Lower leg skin (tissue), 3 donors: ENCODE measurements around the gene TMPRSS11A.

Source experiments
- POLR2A ChIP-seq, 2 donors: fragments of 450-650 bp; IDR thresholded peaks; one replicate each; pipeline ENCODE4 v1.6.1; 2016 to 2017; ENCODE audit warnings: antibody characterized with exemption in 2 of 2, mild to moderate bottlenecking in 1 of 2, moderate library complexity in 1 of 2
- TF ChIP-seq, protein P1 (sequence below), 3 donors: fragments of 450-650 bp; IDR thresholded peaks; one replicate each; pipeline ENCODE4 v1.5.1; 2016; ENCODE audit warnings: antibody characterized with exemption in 3 of 3, mild to moderate bottlenecking in 3 of 3, moderate library complexity in 2 of 3

DNA sequence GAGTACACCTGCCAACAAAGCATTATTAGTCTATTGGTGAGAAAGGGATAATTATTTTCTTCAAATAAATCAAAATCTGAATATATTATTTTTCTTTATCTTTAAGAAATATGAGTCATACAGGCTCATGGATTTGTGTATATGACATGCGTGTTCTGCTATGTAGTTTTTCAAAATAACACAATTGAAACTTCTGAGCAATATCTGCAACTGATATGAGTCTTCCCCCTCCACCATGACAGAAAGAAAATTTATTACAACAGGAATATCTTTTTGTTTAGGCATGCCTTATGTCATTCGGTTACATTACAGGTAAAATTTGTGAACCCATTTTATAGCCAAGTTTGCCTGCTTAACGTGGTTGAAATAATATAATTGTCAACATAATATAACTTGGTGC, 32.0 kb downstream of the TMPRSS11A start:
- TF ChIP-seq, protein P1, sequence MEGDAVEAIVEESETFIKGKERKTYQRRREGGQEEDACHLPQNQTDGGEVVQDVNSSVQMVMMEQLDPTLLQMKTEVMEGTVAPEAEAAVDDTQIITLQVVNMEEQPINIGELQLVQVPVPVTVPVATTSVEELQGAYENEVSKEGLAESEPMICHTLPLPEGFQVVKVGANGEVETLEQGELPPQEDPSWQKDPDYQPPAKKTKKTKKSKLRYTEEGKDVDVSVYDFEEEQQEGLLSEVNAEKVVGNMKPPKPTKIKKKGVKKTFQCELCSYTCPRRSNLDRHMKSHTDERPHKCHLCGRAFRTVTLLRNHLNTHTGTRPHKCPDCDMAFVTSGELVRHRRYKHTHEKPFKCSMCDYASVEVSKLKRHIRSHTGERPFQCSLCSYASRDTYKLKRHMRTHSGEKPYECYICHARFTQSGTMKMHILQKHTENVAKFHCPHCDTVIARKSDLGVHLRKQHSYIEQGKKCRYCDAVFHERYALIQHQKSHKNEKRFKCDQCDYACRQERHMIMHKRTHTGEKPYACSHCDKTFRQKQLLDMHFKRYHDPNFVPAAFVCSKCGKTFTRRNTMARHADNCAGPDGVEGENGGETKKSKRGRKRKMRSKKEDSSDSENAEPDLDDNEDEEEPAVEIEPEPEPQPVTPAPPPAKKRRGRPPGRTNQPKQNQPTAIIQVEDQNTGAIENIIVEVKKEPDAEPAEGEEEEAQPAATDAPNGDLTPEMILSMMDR (IDR thresholded peaks at IDR 0.05) = no peak
- TF ChIP-seq POLR2A (IDR thresholded peaks at IDR 0.05) = no peak
